GM19035 (cell line): ENCODE measurements around the gene BORCS5.
"Not testable (repeated sequence)": the region's sequence is repeated elsewhere in the genome, so short reads cannot be mapped to it uniquely, and the experiment has no call there.

Experiments
- ATAC-seq: cut with Tn5 transposase; IDR thresholded peaks from one replicate; pipeline ENCODE4 v1.9.1; 2021; ENCODE audit not compliant: unreplicated experiment

Gene BORCS5

GRCh38 chr12:12356896-12357718 lies at the start of gene BORCS5:
Gene BORCS5, plus strand, starts transcription at chr12:12357078. Its CDS starts 374 bp downstream, at chr12:12357452.
- peak; percentile 87 for ATAC-seq

DNA sequence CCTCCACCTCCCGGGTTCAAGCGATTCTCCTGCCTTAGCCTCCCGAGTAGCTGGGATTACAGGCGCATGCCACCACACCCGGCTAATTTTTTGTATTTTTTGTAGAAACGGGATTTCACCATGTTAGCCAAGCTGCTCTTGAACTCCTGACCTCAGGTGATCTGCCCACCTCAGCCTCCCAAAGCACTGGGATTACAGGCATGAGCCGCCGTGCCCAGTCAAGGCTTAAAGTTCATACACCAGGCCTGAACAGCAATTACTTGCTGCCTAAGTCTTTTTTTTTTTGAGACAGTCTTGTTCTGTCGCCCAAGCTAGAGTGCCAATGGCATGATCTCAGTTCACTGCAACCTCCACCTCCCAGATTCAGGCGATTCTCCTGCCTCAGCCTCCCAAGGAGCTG lies 46.2 kb upstream of the BORCS5 start:
- ATAC-seq = not testable (repeated sequence)

DNA sequence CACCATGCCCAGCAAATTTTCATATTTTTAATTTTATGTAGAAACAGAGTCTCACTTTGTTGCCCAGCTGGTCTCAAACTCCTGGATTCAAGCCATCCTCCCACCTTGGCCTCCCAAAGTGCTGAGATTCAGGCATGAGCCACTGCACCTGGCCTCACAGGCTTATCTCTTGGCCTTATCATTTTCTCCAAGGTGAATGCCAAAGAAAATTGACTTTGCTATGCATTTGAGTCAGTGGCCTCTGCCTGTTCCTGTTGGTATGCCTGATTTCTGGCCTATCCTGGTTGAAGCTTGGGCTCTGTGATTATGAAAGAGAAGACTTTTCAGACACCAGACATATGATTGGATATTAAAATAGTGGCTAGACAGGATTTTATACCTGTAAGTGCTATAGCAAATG lies 41.0 kb upstream of the BORCS5 start:
- no peak for ATAC-seq

DNA sequence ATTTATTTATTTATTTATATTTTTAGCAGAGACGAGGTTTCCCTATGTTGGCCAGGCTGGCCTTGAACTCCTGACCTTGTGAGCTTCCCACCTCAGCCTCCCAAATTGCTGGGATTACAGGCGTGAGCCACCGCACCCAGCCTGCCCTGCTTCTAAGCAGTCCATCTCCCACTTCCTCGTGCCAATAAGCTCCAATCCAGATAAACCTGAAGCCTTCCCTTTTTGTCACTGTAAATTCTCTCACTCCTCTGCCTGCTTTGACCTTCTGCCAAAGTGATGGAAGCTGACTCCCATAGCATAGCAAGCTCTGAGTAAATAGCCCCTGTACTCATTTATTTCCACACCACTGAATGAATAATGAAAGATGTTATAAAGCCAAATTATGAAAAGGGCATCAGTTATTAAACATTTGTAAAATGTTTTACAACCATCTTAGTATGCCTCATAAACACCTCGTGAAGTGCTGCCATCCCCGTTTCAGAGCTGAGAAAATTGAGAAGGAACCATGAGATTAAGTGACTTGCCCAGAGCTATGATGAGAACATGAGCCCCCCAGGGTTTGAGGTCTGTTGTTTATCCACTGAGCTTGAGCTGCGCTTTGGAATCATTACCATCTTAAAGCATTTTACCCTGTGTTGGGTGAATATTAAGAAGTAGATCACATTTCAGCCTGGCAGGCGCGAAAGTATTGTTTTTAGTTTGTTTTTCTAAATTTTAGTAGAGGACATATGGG lies 37.3 kb upstream of the BORCS5 start:
- ATAC-seq = no peak

DNA sequence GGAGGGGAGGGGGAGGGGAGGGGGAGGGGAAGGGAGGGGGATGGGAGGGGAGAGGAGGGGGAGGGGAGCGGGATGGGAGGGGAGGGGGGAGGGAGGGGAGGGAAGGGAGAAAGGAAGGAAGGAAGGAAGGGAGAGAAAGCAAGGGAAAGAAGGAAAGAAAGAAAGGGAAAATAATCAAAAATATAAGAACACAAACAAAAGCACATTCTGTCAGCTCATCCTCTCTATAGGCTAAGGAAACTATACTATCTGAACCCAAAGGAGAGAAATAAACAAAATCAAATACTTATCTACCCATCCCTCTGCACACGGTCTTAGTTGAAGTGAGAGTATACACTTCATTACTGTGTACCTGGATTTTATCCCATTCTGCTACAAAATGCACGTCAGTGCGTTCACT lies 33.8 kb upstream of the BORCS5 start:
- ATAC-seq = no peak

GRCh38 chr12:12323591-12323990 lies 33.3 kb upstream of the BORCS5 start:
- ATAC-seq = no peak

DNA sequence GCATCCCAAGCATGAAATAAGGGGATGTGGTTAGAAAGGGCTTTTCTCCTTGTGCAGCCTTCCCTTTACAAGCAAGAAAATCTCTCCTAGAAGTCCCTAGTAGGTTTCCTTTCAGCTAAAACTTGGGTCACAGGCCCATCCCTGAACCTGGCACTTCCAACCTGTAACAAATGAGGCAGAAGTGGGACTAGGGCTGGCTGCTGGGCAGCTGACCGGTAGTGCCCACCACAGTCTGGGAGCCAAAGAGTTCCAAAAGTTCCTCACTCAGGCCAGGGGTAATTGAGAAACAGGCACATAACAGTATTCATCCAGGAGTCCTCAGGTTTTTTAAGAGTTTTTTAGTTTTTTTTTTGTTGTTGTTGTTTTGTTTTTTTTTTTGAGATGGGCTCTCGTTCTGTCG lies 30.6 kb upstream of the BORCS5 start:
- no peak for ATAC-seq

- no peak for ATAC-seq
Measured at GRCh38 chr12:12327802-12328201, 29.1 kb upstream of the BORCS5 start.

DNA sequence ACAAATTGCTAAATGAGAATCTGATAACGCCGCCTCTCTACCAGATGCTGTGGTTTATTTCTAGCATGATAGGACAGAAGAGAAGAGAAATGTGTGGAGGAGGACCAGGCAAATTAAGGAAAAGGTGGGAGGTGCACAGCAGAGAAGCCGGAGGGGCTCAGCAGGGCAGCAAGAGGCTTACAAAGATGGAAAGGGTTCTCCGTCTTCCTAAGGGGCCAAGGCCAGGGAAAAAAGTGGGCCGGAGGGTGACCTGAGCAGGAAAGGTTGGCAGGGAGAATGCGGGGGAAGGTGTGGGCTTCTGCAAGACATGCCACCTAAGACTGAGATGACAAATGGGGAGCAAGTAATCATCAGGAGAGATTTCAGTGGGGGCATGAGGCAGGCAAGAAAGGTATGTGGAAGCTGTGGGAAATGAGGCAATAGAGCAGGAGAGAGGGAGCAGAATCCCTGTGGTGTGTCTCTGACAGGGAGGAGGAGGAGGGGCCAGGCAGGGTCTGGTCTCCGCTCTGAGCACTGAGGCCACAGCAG lies 25.6 kb upstream of the BORCS5 start:
- ATAC-seq = no peak

DNA sequence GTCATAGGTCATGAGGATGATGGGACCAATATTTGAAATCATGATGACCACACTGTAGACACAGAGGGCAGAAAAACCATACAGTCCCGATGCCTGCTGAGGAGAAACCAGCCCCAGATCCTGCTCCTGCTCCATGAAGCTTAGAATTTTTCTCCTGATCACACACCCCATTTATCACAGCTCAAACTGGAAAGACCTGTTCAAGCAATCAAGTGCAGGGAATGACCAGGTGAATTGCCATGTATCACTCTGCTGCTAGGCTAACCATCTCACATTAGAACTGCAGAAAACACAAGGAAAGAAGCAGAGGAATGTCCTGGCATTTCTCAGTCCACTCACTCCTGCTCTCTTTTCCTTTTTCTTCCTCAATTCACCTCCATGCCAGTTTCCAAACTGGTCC lies 25.0 kb upstream of the BORCS5 start:
- no peak for ATAC-seq

GRCh38 chr12:12333407-12334366 lies 23.2 kb upstream of the BORCS5 start:
- no peak for ATAC-seq

- ATAC-seq = no peak
Measured at GRCh38 chr12:12334367-12335040, 22.4 kb upstream of the BORCS5 start.

GRCh38 chr12:12336049-12336411 lies 20.8 kb upstream of the BORCS5 start:
- ATAC-seq = peak; percentile 77

DNA sequence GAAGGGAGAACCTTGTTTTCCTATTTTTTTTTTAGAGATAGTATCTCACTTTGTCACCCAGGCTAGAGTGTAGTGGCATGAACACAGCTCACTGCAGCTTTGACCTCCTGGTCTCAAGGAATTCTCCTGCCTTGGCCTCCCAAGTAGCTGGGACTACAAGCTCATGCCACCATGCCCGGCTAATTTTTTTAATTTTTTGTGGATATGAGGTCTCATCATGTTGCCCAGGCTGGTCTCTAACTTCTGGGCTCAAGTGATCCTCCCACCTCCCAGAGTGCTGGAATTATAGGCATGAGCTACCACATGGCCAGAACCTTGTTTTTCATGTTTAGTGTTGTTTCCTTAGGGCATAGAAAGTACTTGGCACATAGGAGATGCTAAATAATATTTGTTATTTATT lies 20.4 kb upstream of the BORCS5 start:
- no peak for ATAC-seq

DNA sequence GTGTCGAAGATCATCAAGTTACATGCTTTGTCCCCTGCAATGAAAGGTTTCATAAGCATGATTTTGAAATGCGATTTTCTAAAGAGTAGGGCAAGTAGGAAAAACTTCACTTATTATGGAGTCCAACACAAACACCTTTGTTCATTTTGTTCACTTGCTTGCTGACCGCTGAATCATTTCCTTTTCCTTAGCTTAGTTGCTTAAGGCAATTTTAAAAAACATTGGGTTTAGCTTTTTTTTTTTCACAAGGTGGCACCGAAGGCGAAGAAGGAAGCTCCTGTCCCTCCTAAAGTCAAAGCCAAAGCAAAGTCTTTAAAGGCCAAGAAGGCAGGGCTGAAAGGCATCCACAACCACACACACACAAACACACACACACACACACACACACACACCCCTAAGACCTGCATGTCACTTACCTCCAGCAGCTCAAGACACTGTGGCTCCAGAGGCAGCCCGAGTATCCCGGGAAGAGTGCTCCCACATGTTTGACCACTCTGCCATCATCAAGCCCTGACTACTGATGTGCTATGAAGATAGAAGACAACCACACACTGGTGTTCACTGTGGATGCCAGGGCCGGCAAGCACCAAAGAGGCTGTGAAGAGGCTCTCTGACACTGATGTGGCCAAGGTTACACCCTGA lies 18.2 kb upstream of the BORCS5 start:
- no peak for ATAC-seq

DNA sequence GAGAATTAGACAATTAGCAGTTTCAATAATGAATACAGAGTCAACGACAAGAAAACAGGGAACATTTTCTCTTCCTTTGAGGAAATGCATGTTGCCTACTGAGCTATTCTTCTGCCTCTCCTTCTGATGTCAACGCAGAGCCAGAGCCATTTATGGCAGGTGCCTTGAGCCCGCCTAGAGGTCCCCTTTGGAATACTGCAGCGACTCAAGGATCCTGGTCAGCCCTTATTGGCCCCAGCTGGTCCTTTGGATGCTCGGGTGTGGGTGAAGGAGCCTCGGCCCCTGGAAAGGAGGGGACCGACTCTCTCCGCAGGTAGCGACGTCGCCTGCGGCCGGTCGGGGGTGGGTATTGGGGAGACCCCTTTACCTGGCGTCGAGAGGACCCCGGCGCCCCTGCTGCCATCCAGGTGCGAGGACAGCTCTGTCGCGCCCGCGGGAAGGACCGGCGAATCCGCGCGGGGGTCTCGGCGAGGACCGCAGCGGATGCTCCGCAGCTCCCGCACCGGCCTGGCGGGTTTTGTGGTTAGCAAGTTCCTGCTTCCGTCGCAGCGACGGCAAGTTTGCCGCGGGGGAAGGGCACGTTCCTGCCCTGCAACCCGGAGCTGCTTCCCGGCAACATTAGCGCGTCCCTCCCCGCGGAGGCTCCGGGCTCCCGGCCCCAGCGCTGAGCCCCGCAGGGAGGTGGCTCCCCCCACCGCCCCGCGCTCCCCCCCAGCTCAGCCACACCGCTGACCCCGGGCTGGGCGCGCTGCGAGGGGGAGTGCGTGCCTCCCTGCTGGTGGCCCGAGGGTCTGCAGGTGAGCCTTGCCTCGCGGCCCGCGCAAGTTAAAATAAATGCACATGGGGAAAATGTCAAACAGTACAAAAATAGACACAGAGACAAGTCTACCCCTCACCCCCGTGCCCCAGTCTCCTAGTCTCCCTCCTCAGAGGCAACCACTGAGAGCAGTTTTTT lies 6.9 kb upstream of the BORCS5 start, which contains the start of gene MANSC1:
TSS of gene MANSC1 (minus strand) at position 532 of the 955 bp plus-strand sequence. CDS start 6,928 bp downstream, outside the sequence.
- ATAC-seq = no peak

GRCh38 chr12:12350868-12351463 lies 5.9 kb upstream of the BORCS5 start:
- ATAC-seq = no peak

DNA sequence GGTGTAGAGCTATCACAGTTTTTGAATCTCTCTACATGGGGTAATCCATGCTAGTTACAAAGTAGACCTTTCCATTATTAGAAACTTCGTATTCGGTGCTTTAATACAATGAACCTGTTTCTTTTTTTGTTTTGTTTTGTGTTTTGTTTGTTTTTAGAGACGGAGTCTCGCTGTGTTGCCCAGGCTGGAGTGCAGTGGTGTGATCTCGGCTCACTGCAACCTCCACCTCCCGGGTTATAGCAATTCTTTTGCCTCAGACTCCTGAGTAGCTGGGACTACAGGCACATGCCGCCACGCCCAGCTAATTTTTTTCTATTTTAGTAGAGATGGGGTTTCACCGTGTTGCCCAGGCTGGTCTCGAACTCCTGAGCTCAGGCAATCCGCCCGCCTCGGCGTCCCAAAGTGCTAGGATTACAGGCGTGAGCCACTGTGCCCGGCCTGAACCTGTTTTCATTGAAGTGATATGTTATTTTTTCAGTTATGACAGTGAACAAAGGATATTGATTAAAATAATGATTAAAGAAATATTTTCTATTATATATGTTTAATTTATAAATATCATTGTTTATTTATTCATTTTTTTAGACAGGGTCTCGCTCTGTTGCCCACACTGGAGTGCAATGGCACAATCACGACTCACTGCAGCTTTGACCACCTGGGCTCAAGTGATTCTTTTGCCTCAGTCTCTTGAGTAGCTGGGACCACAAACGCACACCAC lies 5.3 kb upstream of the BORCS5 start:
- ATAC-seq = not testable (repeated sequence)
